ENCODE measurements around the gene CLSTN1. TPM values are rescaled to one million over a fixed set of nuclear protein-coding genes. Genes with fewer than 3 reads are reported as not detected.

The CLSTN1 gene
- total RNA-seq, 5 donors from 2014 or later (not counting 1 experiment from before 2014, with no cell fraction given): 84.6 to 105 (median 91.2) TPM

GRCh38 chr1:9863371-9863770 lies 39.6 kb upstream of the CLSTN1 start:
- ChIA-PET CTCF (interaction anchor here in 1 of 2 donors (2.3 kb wide), 1 partner anchor 79 kb away, joined by 8 read pairs; no protein-coding TSS in a partner anchor), POLR2A (interaction anchor here in 1 of 2 donors (0.5 kb wide), 1 partner anchor 115 kb away, joined by 3 read pairs; no protein-coding TSS in a partner anchor)
- peaks cover 3% of the 10 kb centered on the region for H3K36me3 Mint-ChIP-seq
- no peak for DNase-seq
- Histone ChIP-seq H3K27ac (ENCODE audit: low read length) (no peak overlapping the region), H3K4me1 (ENCODE audit: control insufficient read depth in 1 of 2, extremely low read depth in 1 of 2, insufficient read depth in 2 of 2, low read length in 2 of 2) (peaks cover 0 to 7% of the 10 kb centered on the region in 2 experiments), H3K27me3 (replicated peaks in 1 of 2; ENCODE audit: control insufficient read depth in 2 of 2, extremely low read depth in 1 of 2, insufficient read depth in 2 of 2, low read length in 1 of 2) (no peaks in the 10 kb centered on the region), H3K4me3 (ENCODE audit: control insufficient read depth in 1 of 2, extremely low read depth in 1 of 2, low read length in 1 of 2) (no peak overlapping the region), H3K9me3 (no peaks in the 10 kb centered on the region), H3K36me3 (ENCODE audit: control insufficient read depth in 2 of 2, extremely low read depth in 1 of 2, insufficient read depth in 1 of 2, low read length in 1 of 2) (peaks cover 0 to 3% of the 10 kb centered on the region in 2 donors)
- H3K9me3 Mint-ChIP-seq: no peaks in the 10 kb centered on the region
- no peak overlapping the region for H3K4me3 Mint-ChIP-seq
- no peaks in the 10 kb centered on the region for H3K27me3 Mint-ChIP-seq
- ATAC-seq (replicated peaks in 1 of 4): no peak
- WGBS (ENCODE audit: insufficient coverage): 88% methylated on average over 6 of the region's 10 CpGs
- H3K27ac Mint-ChIP-seq: no peak overlapping the region
- H3K4me1 Mint-ChIP-seq: peaks cover 2 to 9% (median 4%) of the 10 kb centered on the region in 3 donors

- ChIA-PET POLR2A (interaction anchor here in 1 of 2 donors (0.6 kb wide), 1 partner anchor 763 kb away, joined by 3 read pairs; no protein-coding TSS in a partner anchor), CTCF (interaction anchor here (1.1 to 2.3 kb wide), 3 partner anchors 76 to 97 kb away, joined by 3 to 8 read pairs (median 4); no protein-coding TSS in a partner anchor)
- Histone ChIP-seq H3K27ac (ENCODE audit: low read length) (no peak overlapping the region), H3K27me3 (replicated peaks in 1 of 2; ENCODE audit: control insufficient read depth in 2 of 2, extremely low read depth in 1 of 2, insufficient read depth in 2 of 2, low read length in 1 of 2) (no peaks in the 10 kb centered on the region), H3K9me3 (no peaks in the 10 kb centered on the region), H3K4me3 (ENCODE audit: control insufficient read depth in 1 of 2, extremely low read depth in 1 of 2, low read length in 1 of 2) (no peak overlapping the region), H3K4me1 (ENCODE audit: control insufficient read depth in 1 of 2, extremely low read depth in 1 of 2, insufficient read depth in 2 of 2, low read length in 2 of 2) (no peaks in the 10 kb centered on the region), H3K36me3 (ENCODE audit: control insufficient read depth in 2 of 2, extremely low read depth in 1 of 2, insufficient read depth in 1 of 2, low read length in 1 of 2) (peaks cover 0 to 3% of the 10 kb centered on the region in 2 donors)
- peaks cover 0 to under 1% (median 0%) of the 10 kb centered on the region in 3 donors for H3K4me1 Mint-ChIP-seq
- ATAC-seq (replicated peaks in 1 of 4) (no peak), DNase-seq (no peak)
- H3K27me3 Mint-ChIP-seq: no peaks in the 10 kb centered on the region
- no peaks in the 10 kb centered on the region for H3K9me3 Mint-ChIP-seq
- H3K27ac Mint-ChIP-seq: no peak overlapping the region
- H3K4me3 Mint-ChIP-seq: no peak overlapping the region
- H3K36me3 Mint-ChIP-seq: peaks cover 7% of the 10 kb centered on the region
- 86% methylated on average over 8 of the region's 8 CpGs for WGBS (ENCODE audit: insufficient coverage)
Observed at GRCh38 chr1:9861360-9861759, 37.6 kb upstream of the CLSTN1 start.

GRCh38 chr1:9860887-9861286 lies 37.1 kb upstream of the CLSTN1 start:
- no peak overlapping the region for H3K4me3 ChIP-seq (ENCODE audit: control insufficient read depth in 1 of 2, extremely low read depth in 1 of 2, low read length in 1 of 2)
- H3K9me3 ChIP-seq: no peaks in the 10 kb centered on the region
- POLR2A ChIA-PET: interaction anchor here in 1 of 2 donors (0.6 kb wide), 2 partner anchors 72 to 763 kb away, joined by 3 to 5 read pairs; no protein-coding TSS in a partner anchor
- no peaks in the 10 kb centered on the region for H3K36me3 ChIP-seq (ENCODE audit: control insufficient read depth in 2 of 2, extremely low read depth in 1 of 2, insufficient read depth in 1 of 2, low read length in 1 of 2)
- Mint-ChIP-seq H3K36me3 (peaks cover 7% of the 10 kb centered on the region), H3K27me3 (no peaks in the 10 kb centered on the region), H3K4me1 (no peaks in the 10 kb centered on the region), H3K4me3 (no peak overlapping the region), H3K27ac (no peak overlapping the region), H3K9me3 (no peaks in the 10 kb centered on the region)
- 82% methylated on average over 4 of the region's 5 CpGs for WGBS (ENCODE audit: insufficient coverage)
- H3K27ac ChIP-seq (ENCODE audit: low read length): no peak overlapping the region
- H3K27me3 ChIP-seq (replicated peaks in 1 of 2; ENCODE audit: control insufficient read depth in 2 of 2, extremely low read depth in 1 of 2, insufficient read depth in 2 of 2, low read length in 1 of 2): no peaks in the 10 kb centered on the region
- CTCF ChIA-PET: interaction anchor here in 1 of 2 donors (0.6 to 1.2 kb wide), 3 partner anchors 76 to 158 kb away, joined by 3 to 9 read pairs (median 4); no protein-coding TSS in a partner anchor
- DNase-seq: no peak
- H3K4me1 ChIP-seq (ENCODE audit: control insufficient read depth in 1 of 2, extremely low read depth in 1 of 2, insufficient read depth in 2 of 2, low read length in 2 of 2): no peaks in the 10 kb centered on the region
- no peak for ATAC-seq (replicated peaks in 1 of 4)

- DNase-seq: no peak
- H3K4me3 Mint-ChIP-seq: no peak overlapping the region
- Histone ChIP-seq H3K36me3 (ENCODE audit: control insufficient read depth in 2 of 2, extremely low read depth in 1 of 2, insufficient read depth in 1 of 2, low read length in 1 of 2) (no peaks in the 10 kb centered on the region), H3K9me3 (no peaks in the 10 kb centered on the region), H3K27me3 (replicated peaks in 1 of 2; ENCODE audit: control insufficient read depth in 2 of 2, extremely low read depth in 1 of 2, insufficient read depth in 2 of 2, low read length in 1 of 2) (no peaks in the 10 kb centered on the region), H3K4me1 (ENCODE audit: control insufficient read depth in 1 of 2, extremely low read depth in 1 of 2, insufficient read depth in 2 of 2, low read length in 2 of 2) (no peaks in the 10 kb centered on the region), H3K4me3 (ENCODE audit: control insufficient read depth in 1 of 2, extremely low read depth in 1 of 2, low read length in 1 of 2) (no peak overlapping the region), H3K27ac (ENCODE audit: low read length) (no peak overlapping the region)
- CTCF ChIA-PET: interaction anchor here in 1 of 2 donors (1.0 kb wide), 1 partner anchor 75 kb away, joined by 4 read pairs; no protein-coding TSS in a partner anchor
- WGBS (ENCODE audit: insufficient coverage): 95% methylated on average over 5 of the region's 5 CpGs
- H3K4me1 Mint-ChIP-seq: no peaks in the 10 kb centered on the region
- ATAC-seq (replicated peaks in 1 of 4): no peak
- POLR2A ChIA-PET: no interaction called here
- peaks cover 11% of the 10 kb centered on the region for H3K36me3 Mint-ChIP-seq
- H3K27me3 Mint-ChIP-seq: no peaks in the 10 kb centered on the region
- no peaks in the 10 kb centered on the region for H3K9me3 Mint-ChIP-seq
- no peak overlapping the region for H3K27ac Mint-ChIP-seq
Observed at GRCh38 chr1:9859281-9860014, 35.7 kb upstream of the CLSTN1 start.

- Mint-ChIP-seq H3K27ac (no peak overlapping the region), H3K9me3 (peaks cover 0 to 7% (median 6%) of the 10 kb centered on the region in 3 donors), H3K4me3 (no peak overlapping the region), H3K36me3 (peaks cover 19% of the 10 kb centered on the region), H3K27me3 (no peaks in the 10 kb centered on the region), H3K4me1 (no peaks in the 10 kb centered on the region)
- Histone ChIP-seq H3K4me3 (ENCODE audit: control insufficient read depth in 1 of 2, extremely low read depth in 1 of 2, low read length in 1 of 2) (no peak overlapping the region), H3K36me3 (ENCODE audit: control insufficient read depth in 2 of 2, extremely low read depth in 1 of 2, insufficient read depth in 1 of 2, low read length in 1 of 2) (no peaks in the 10 kb centered on the region), H3K4me1 (ENCODE audit: control insufficient read depth in 1 of 2, extremely low read depth in 1 of 2, insufficient read depth in 2 of 2, low read length in 2 of 2) (no peaks in the 10 kb centered on the region), H3K27ac (ENCODE audit: low read length) (no peak overlapping the region), H3K27me3 (replicated peaks in 1 of 2; ENCODE audit: control insufficient read depth in 2 of 2, extremely low read depth in 1 of 2, insufficient read depth in 2 of 2, low read length in 1 of 2) (no peaks in the 10 kb centered on the region), H3K9me3 (no peaks in the 10 kb centered on the region)
- ChIA-PET POLR2A (no interaction called here), CTCF (interaction anchor here in 1 of 2 donors (1.0 kb wide), 1 partner anchor 74 kb away, joined by 4 read pairs; no protein-coding TSS in a partner anchor)
- 100% methylated on average over 5 of the region's 6 CpGs for WGBS (ENCODE audit: insufficient coverage)
- no peak for ATAC-seq (replicated peaks in 1 of 4)
- no peak for DNase-seq
Observed at GRCh38 chr1:9858293-9859035, 34.7 kb upstream of the CLSTN1 start.

GRCh38 chr1:9855186-9855585 lies 31.4 kb upstream of the CLSTN1 start:
- Histone ChIP-seq H3K4me3 (ENCODE audit: control insufficient read depth in 1 of 2, extremely low read depth in 1 of 2, low read length in 1 of 2) (no peak overlapping the region), H3K36me3 (ENCODE audit: control insufficient read depth in 2 of 2, extremely low read depth in 1 of 2, insufficient read depth in 1 of 2, low read length in 1 of 2) (no peaks in the 10 kb centered on the region), H3K27ac (ENCODE audit: low read length) (no peak overlapping the region), H3K27me3 (replicated peaks in 1 of 2; ENCODE audit: control insufficient read depth in 2 of 2, extremely low read depth in 1 of 2, insufficient read depth in 2 of 2, low read length in 1 of 2) (peaks cover 0 to 7% of the 10 kb centered on the region in 2 experiments), H3K4me1 (ENCODE audit: control insufficient read depth in 1 of 2, extremely low read depth in 1 of 2, insufficient read depth in 2 of 2, low read length in 2 of 2) (peaks cover 0 to 5% of the 10 kb centered on the region in 2 experiments), H3K9me3 (no peaks in the 10 kb centered on the region)
- Mint-ChIP-seq H3K36me3 (peaks cover 22% of the 10 kb centered on the region), H3K4me3 (no peak overlapping the region), H3K27me3 (no peaks in the 10 kb centered on the region), H3K27ac (no peak overlapping the region), H3K9me3 (peaks cover 0 to 8% (median 6%) of the 10 kb centered on the region in 3 donors), H3K4me1 (peaks cover 2 to 13% (median 3%) of the 10 kb centered on the region in 3 donors)
- ATAC-seq (replicated peaks in 1 of 4): no peak
- ChIA-PET CTCF (interaction anchor here (0.7 kb wide), 2 partner anchors 560 to 1465 kb away, joined by 3 read pairs; no protein-coding TSS in a partner anchor), POLR2A (no interaction called here)
- no peak for DNase-seq
- WGBS (ENCODE audit: insufficient coverage): no CpG with 5 or more reads among the region's 1 CpG

Measured in T-cell (primary cell).